Transverse colon (tissue), 4 donors: ENCODE data around the gene UTRN.
A peak's percentile ranks its signal among the peaks of the same experiment; 100 is the strongest.

Source experiments
- EP300 ChIP-seq: sonication (generic); formaldehyde crosslinking; IDR thresholded peaks from one replicate; pipeline ENCODE4 v1.6.1; 2017; ENCODE audit warnings: antibody characterized with exemption, low read depth
- POLR2A ChIP-seq: fragments of 450-650 bp; IDR thresholded peaks from one replicate; pipeline ENCODE4 v1.6.1; 2016; ENCODE audit warnings: antibody characterized with exemption, mild to moderate bottlenecking, moderate library complexity
- POLR2AphosphoS5 ChIP-seq, 3 donors: sonication (generic); formaldehyde crosslinking; IDR thresholded peaks; one replicate each; pipeline ENCODE4 v1.6.1; 2016; ENCODE audit warnings: antibody characterized with exemption in 3 of 3
- TF ChIP-seq, protein P1 (sequence below), 5 experiments: fragments of 200-600 bp in 3 of 5; fragments of 450-650 bp in 2 of 5; sonication (generic) in 3 of 5; IDR thresholded peaks; 1 replicate in 2 of 5; 2 replicates in 3 of 5; pipeline ENCODE4 v1.5.1; 2016 to 2017; ENCODE audit warnings: antibody characterized with exemption in 5 of 5, inconsistent platforms in 3 of 5, mild to moderate bottlenecking in 2 of 5, moderate library complexity in 1 of 5

- TF ChIP-seq POLR2AphosphoS5 (IDR thresholded peaks at IDR 0.05) (no peak), POLR2A (no peak), EP300 (no peak)
- TF ChIP-seq, protein P1, sequence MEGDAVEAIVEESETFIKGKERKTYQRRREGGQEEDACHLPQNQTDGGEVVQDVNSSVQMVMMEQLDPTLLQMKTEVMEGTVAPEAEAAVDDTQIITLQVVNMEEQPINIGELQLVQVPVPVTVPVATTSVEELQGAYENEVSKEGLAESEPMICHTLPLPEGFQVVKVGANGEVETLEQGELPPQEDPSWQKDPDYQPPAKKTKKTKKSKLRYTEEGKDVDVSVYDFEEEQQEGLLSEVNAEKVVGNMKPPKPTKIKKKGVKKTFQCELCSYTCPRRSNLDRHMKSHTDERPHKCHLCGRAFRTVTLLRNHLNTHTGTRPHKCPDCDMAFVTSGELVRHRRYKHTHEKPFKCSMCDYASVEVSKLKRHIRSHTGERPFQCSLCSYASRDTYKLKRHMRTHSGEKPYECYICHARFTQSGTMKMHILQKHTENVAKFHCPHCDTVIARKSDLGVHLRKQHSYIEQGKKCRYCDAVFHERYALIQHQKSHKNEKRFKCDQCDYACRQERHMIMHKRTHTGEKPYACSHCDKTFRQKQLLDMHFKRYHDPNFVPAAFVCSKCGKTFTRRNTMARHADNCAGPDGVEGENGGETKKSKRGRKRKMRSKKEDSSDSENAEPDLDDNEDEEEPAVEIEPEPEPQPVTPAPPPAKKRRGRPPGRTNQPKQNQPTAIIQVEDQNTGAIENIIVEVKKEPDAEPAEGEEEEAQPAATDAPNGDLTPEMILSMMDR (IDR thresholded peaks at IDR 0.05) = peak in 1 of 5 experiments; percentile 18
Observed at GRCh38 chr6:144283646-144284477, 1.3 kb upstream of the UTRN start.
